Hepatocyte (in vitro differentiated cells): ENCODE data around the gene TECTB.

ENCODE experiments used
- EZH2phosphoT487 ChIP-seq: fragments of 200-600 bp; sonication (generic); IDR thresholded peaks from one replicate; pipeline ENCODE4 v1.6.1; 2018; ENCODE audit warnings: antibody characterized with exemption, mild to moderate bottlenecking, low read depth, moderate library complexity; ENCODE audit not compliant: unreplicated experiment, severe bottlenecking
- TF ChIP-seq, protein P1 (sequence below): fragments of 200-600 bp; sonication (generic); IDR thresholded peaks from 2 replicates; pipeline ENCODE4 v1.5.1; 2016; ENCODE audit warnings: antibody characterized with exemption, mild to moderate bottlenecking; ENCODE audit not compliant: poor library complexity

DNA sequence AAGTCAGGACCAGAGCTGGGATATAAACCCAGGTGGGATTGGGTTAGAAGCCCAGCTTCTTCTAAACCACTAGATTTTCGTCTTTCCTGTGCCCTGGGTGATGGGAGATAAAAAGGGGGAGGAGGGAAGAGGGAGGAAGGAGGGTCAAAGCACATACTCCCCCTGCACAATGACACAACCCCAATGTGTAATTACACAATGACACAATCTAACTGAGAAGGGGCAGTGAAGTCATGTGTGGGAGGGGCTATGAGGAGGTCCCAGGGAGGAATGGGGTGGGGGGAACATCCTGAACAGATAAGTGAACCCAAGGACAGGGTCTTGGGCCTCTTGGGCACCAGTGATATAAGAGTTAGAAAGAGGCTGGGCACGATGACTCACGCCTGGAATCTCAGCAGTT, 44.5 kb downstream of the TECTB start:
- TF ChIP-seq EZH2phosphoT487, result no peak
- TF ChIP-seq, protein P1, sequence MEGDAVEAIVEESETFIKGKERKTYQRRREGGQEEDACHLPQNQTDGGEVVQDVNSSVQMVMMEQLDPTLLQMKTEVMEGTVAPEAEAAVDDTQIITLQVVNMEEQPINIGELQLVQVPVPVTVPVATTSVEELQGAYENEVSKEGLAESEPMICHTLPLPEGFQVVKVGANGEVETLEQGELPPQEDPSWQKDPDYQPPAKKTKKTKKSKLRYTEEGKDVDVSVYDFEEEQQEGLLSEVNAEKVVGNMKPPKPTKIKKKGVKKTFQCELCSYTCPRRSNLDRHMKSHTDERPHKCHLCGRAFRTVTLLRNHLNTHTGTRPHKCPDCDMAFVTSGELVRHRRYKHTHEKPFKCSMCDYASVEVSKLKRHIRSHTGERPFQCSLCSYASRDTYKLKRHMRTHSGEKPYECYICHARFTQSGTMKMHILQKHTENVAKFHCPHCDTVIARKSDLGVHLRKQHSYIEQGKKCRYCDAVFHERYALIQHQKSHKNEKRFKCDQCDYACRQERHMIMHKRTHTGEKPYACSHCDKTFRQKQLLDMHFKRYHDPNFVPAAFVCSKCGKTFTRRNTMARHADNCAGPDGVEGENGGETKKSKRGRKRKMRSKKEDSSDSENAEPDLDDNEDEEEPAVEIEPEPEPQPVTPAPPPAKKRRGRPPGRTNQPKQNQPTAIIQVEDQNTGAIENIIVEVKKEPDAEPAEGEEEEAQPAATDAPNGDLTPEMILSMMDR, result no peak
